NT2/D1 (cell line): ENCODE measurements around the gene NARF.

ENCODE experiments used
- SUZ12 ChIP-seq: IDR thresholded peaks from 2 replicates; pipeline ENCODE4 v1.6.1; 2011; ENCODE audit not compliant: insufficient read length, insufficient read depth; ENCODE audit errors: extremely low read depth
- YY1 ChIP-seq: IDR thresholded peaks from 2 replicates; pipeline ENCODE4 v1.6.1; 2011; ENCODE audit not compliant: insufficient read length, insufficient read depth
- ZNF274 ChIP-seq: IDR thresholded peaks from 2 replicates; pipeline ENCODE4 v1.6.1; 2011; ENCODE audit warnings: mild to moderate bottlenecking, low read depth, low read length

DNA sequence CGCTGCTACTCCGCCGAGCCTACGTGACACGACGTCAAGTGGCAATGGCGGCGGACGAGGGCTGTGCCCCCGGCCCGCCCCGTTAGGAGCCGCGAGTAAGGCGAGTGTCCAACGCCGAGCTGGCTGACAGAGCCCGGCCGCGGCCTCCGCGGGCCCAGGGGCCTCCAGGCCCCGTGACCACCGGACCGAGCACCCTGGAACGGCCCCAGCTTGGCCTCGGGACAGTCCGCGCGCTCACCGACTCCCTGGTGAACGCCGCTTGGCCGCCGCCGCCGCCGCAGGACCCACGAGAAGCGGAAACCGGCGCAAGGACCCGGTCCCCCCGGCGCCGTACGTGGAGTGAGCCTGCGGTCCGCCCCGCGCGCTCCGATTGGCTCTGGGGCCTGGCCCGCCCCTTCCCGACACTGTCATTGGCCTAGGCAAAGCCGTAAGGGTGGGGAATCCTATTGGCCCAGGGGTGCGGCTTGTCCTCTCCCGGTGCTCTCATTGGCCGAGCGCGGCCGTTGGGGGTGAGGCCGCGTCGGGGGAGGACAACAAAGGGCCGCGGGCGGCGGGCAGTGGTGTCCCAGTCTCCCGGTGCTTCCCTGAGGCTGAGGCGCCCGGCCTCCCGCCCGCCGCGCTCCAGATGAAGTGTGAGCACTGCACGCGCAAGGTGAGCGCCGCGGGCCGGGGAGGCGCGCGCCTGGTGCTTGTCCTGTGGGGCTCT lies at the start of gene NARF:
- TF ChIP-seq SUZ12, result no peak
- no peak for TF ChIP-seq ZNF274
- TF ChIP-seq YY1, result peak; percentile 81
